Keratinocyte (primary cell): ENCODE measurements around the gene LEAP2.

Experiments
- CTCF ChIP-seq, 3 experiments: IDR thresholded peaks in 1 of 3; conservative IDR thresholded peaks in 1 of 3; optimal IDR thresholded peaks in 1 of 3; 2 replicates in 2 of 3; 3 replicates in 1 of 3; pipeline versions ENCODE3 to v1.5.1; 2011; ENCODE audit warnings: low read length in 3 of 3, mild to moderate bottlenecking in 3 of 3, moderate library complexity in 2 of 3, control low read depth in 1 of 3, inconsistent platforms in 1 of 3; ENCODE audit not compliant: insufficient read depth in 2 of 3; ENCODE audit errors: extremely low read depth in 1 of 3
- EZH2 ChIP-seq: IDR thresholded peaks from one replicate; pipeline ENCODE4 v1.6.1; 2012; ENCODE audit warnings: inconsistent platforms, mild to moderate bottlenecking, low read length, moderate library complexity

DNA sequence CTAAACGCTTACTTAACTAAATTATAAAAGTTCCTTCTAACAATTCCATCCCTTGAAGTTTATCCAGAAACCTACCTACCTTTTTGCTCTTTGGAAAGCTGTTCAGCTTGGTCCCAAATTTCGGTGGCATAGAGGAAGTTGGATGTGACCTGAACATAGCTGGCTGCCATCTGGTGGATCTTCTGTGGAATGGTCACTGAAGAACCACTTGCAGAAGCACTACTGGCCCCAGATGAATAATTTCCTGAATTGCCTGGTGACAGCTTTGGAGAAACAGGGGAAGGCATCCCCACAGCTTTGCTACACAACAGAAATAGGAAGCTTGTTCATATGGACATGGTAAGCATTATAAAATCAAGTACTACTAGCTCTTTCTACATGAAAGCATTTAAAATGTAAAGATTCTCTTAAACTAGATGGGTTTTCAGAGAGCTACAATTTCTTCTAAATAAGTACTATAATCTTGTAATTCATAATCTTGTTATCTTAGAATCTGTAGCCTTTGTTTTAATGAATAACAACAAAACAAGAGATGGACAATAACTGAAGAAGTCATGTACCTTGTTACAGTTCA, 9.9 kb downstream of the LEAP2 start:
- TF ChIP-seq CTCF (optimal IDR thresholded peaks at IDR 0.05 in 1 of 3, IDR thresholded peaks at IDR 0.05 in 1 of 3, conservative IDR thresholded peaks at IDR 0.05 in 1 of 3; ENCODE audit: extremely low read depth in 1 of 3, insufficient read depth in 2 of 3, low read length in 3 of 3) (peak; percentile 50 to 72 (median 65)), EZH2 (no peak)
